ENCODE measurements around the gene JMJD7. TPM values are rescaled to one million over a fixed set of nuclear protein-coding genes. Genes with fewer than 3 reads are reported as not detected.

The JMJD7 gene
- total and polyA plus RNA-seq, 9 of the 15 experiments (the other 6 are each of a cell fraction or from before 2014, with no cell fraction given), result 1.2 to 13.9 (median 6.1) TPM

DNA sequence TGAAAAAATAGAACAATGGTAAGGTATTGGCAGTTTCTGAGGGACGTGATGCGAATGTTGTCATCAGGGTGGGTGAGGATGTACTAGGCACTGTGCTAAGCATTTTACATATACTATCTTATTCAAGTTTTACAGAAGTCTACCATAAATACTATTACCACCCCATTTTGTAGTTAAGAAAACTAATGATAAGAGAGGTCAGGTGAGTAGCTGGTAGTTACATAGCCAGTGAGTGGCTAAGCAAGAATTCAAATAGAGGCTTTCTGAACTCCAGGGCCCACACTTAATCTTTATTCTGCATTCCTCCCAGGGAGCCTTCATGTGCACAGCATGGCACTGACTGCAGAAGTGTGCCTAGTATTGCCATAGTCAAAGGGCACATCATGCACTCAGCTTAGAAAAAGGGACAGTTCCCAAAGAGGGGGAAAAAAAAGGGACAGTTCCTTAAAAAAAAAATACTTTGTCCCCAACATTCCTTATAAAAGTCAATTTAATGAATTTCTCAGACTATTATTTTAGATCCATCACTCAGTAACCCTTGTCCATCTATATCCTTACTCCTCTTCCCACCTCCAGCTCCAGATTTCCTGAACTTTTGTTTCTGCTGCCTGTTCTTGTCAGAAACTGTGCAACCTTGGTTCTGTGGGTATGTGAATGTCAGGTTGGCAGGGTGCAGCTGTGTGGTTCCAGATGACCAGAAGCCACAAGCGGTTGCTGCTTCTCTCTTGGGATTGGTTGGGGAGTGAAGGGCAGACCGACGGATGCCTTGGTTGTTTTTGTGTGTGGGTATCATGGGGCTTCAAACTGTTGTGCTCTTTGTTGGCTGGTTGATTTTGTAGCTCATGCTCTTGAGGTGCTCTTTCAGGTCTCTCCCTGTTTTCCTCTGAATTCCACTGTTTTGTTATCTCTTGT is 45.3 kb upstream of the JMJD7 start:
- TF ChIP-seq ZNF778 (CRISPR knock-in tag; IDR thresholded peaks at IDR 0.05), result no peak
- TF ChIP-seq, protein P1, sequence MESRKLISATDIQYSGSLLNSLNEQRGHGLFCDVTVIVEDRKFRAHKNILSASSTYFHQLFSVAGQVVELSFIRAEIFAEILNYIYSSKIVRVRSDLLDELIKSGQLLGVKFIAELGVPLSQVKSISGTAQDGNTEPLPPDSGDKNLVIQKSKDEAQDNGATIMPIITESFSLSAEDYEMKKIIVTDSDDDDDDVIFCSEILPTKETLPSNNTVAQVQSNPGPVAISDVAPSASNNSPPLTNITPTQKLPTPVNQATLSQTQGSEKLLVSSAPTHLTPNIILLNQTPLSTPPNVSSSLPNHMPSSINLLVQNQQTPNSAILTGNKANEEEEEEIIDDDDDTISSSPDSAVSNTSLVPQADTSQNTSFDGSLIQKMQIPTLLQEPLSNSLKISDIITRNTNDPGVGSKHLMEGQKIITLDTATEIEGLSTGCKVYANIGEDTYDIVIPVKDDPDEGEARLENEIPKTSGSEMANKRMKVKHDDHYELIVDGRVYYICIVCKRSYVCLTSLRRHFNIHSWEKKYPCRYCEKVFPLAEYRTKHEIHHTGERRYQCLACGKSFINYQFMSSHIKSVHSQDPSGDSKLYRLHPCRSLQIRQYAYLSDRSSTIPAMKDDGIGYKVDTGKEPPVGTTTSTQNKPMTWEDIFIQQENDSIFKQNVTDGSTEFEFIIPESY (CRISPR knock-in tag; IDR thresholded peaks at IDR 0.05), result no peak
- H3K79me2 ChIP-seq (ENCODE audit: control insufficient read depth, insufficient read depth, low read length), result no peaks in the 10 kb centered on the region
- DNase-seq (ENCODE audit: extremely low read depth in 1 of 4, low spot score in 3 of 4), result no peak
- POLR2A ChIA-PET, result interaction anchor here (0.6 to 1.8 kb wide), 4 partner anchors 9 to 35 kb away, joined by 3 to 10 read pairs (median 4); partner anchors contain the start of gene MAPKBP1
- in situ Hi-C loops (cut with MboI), result no loop called here
- ATAC-seq, result no peak
- no TSS peak for BruUV-seq (replicated peaks)
- H3K36me3 ChIP-seq (ENCODE audit: control insufficient read depth, insufficient read depth, low read length), result no peaks in the 10 kb centered on the region
- H3K4me1 ChIP-seq (replicated peaks in 1 of 2; ENCODE audit: control insufficient read depth in 2 of 2, insufficient read depth in 2 of 2, low read length in 2 of 2), result peaks cover 5 to 8% of the 10 kb centered on the region in 2 experiments; a peak in 4 of 5 replicates
- no peak overlapping the region for H3K4me3 ChIP-seq
- H3K9me3 ChIP-seq (replicated peaks; ENCODE audit: control insufficient read depth, insufficient read depth, low read depth, low read length), result no peaks in the 10 kb centered on the region
- no peak overlapping the region for H3K9ac ChIP-seq (ENCODE audit: insufficient read depth in 1 of 2, low read depth in 2 of 2, low read length in 2 of 2)
- H3K27ac ChIP-seq (ENCODE audit: extremely low read depth, low read depth, low read length), result no peak overlapping the region
- H4K20me1 ChIP-seq (replicated peaks; ENCODE audit: control insufficient read depth, insufficient read depth, low read length), result no peaks in the 10 kb centered on the region
- FAIRE-seq, result no peak
- no peaks in the 10 kb centered on the region for H3K27me3 ChIP-seq (ENCODE audit: control insufficient read depth in 2 of 2, insufficient read depth in 2 of 2, low read length in 2 of 2)
- H3K9me1 ChIP-seq (ENCODE audit: control insufficient read depth, insufficient read depth, low read length), result no peaks in the 10 kb centered on the region
- CTCF ChIA-PET (ENCODE audit: low intra/inter-chr PET ratio), result no interaction called here
- WGBS (ENCODE audit: insufficient coverage, low coverage, missing lambda C conversion rate), result 79% methylated on average over 5 of the region's 5 CpGs
- H3K4me2 ChIP-seq (ENCODE audit: insufficient read depth, low read length), result no peak overlapping the region
- intact Hi-C loops (cut with micrococcal nuclease), result no loop called here
- no peak overlapping the region; the same call in 1 of the 2 replicates for H2AFZ ChIP-seq (ENCODE audit: low read depth, low read length)
